ENCODE results near the gene CCNF.

GRCh38 chr16:2436110-2436509, 6.9 kb downstream of the CCNF start:
- TF ChIP-seq CTCF (IDR thresholded peaks at IDR 0.05) (no peak), POLR2A (IDR thresholded peaks at IDR 0.05) (no peak)

Measured in body of pancreas (tissue), 4 donors.